AG04449 (cell line): ENCODE data around the gene PMS1.

Source experiments
- CTCF ChIA-PET: fragments of 350-600 bp; formaldehyde crosslinking; extraction: SDS; loops from one replicate; lab custom pipeline; 2021; ENCODE audit warnings: antibody characterized with exemption; lab: Yijun Ruan, JAX
- POLR2A ChIA-PET: fragments of 400-600, 350-600 bp; formaldehyde crosslinking; extraction: SDS; loops from one replicate; lab custom pipeline; 2020; ENCODE audit warnings: antibody characterized with exemption, inconsistent platforms; lab: Yijun Ruan, JAX
- DNase-seq: peaks from one replicate; pipeline ENCODE4 v3.0.0-alpha.2; 2010; ENCODE audit warnings: low read depth, low spot score
- H3K4me3 ChIP-seq: 2 replicates; pipeline ENCODE4 v1.5.1; 2011; ENCODE audit warnings: low read depth, mild to moderate bottlenecking, control low read depth, low read length
- CTCF ChIP-seq: IDR thresholded peaks from one replicate; pipeline ENCODE4 v1.5.1; 2011; ENCODE audit warnings: mild to moderate bottlenecking, moderate library complexity, low read length, control low read depth, inconsistent platforms; ENCODE audit not compliant: insufficient read depth; ENCODE audit errors: missing control alignments

The PMS1 gene

GRCh38 chr2:189865826-189866225 is 81.6 kb downstream of the PMS1 start:
- CTCF ChIA-PET = no interaction called here
- DNase-seq = no peak
- TF ChIP-seq CTCF = no peak
- POLR2A ChIA-PET = no interaction called here
- H3K4me3 ChIP-seq = no peak overlapping the region

GRCh38 chr2:189866296-189866695 is 82.0 kb downstream of the PMS1 start:
- CTCF ChIA-PET = no interaction called here
- no peak for TF ChIP-seq CTCF
- POLR2A ChIA-PET = no interaction called here
- H3K4me3 ChIP-seq = no peak overlapping the region
- DNase-seq = no peak

DNA sequence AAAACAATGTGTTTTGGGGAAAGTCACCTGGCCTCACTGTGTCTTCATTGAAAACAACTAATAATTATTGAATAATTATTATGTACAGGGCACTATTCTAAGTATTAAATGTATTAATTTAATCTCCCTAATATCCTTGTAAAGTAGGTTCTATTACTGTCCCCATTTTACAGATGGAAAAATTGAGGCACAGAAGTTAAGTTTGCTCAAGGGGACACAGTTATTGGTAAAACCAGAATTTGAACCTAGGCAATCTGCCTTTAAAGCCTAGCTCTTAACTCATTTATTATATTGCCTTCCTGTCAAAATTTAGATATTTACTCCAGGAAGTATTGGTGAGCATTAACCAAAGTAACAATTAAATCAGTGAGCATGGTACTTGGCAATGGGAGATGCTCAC is 84.6 kb downstream of the PMS1 start:
- CTCF ChIA-PET = no interaction called here
- no peak for DNase-seq
- no peak for TF ChIP-seq CTCF
- no peak overlapping the region for H3K4me3 ChIP-seq
- POLR2A ChIA-PET = no interaction called here

DNA sequence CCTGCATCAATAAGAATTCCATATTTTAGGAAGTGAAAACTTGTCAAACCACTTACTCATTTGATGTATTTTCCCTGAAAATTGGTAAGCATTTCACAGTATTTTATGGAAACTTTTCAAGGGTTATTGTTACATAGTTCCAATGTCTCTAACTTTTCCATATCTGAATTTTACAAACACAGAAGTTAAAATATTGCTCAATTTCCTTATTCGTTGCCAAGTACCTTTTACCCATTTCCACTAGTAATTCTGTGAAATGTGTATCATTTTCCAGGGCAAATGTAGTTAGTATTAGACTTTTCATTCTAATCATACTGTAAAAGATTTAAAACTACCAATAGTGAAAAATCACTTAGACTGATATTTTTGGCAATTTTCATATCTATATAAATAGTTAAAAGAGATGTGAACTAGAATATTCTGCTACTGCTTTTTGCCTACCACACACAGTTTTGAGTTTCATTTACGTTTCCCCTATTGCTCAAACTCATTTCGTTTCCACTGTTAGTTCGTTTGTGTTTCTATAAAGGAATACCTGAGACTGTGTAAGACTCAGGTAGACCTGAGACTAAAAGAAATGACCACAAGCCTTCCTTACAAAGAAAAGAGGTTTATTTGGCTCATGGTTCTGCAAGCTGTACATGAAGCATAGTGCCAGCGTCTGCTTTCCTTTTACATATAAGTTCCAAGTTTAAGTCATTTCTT is 86.3 kb downstream of the PMS1 start:
- POLR2A ChIA-PET = no interaction called here
- CTCF ChIA-PET = no interaction called here
- no peak for TF ChIP-seq CTCF
- DNase-seq = no peak
- H3K4me3 ChIP-seq = no peak overlapping the region

- ChIA-PET POLR2A (no interaction called here), CTCF (no interaction called here)
- no peak for DNase-seq
- no peak overlapping the region for H3K4me3 ChIP-seq
- no peak for TF ChIP-seq CTCF
These were observed 89.4 kb downstream of the PMS1 start for GRCh38 chr2:189873696-189874095.

DNA sequence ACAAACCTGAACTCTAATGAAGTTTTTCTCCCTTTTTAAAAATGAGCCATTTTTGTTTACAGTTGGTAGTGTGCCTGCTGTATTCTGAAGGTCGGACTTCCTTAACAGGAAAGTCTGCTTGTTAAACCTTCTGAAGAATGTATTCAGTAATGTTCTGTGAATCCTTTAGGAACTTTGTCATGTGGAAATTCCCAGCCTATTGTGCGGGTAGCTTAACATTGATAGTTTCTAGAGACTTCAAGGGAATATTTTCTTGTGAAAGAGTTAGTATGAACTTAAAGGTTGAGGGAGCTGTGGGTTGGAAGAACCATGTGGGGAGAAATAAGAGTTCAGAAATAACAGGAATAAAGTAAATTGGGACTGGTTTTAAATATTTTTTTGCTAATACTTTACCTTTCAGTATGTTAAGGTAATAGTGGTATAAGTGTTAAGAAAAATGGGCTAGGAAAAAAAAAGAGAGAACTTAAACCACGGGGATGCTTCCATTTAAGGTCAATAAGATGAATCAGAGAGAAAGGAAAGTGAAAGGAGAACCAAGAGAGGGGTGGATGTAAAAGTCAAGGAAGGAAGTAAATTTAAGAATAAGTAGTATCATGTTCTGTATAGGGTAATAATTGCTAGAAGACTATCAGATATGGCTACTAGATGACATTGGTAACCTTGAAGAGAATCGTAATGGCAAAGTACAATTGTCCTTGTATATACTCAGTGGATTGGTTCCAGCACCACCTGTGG is 90.5 kb downstream of the PMS1 start:
- POLR2A ChIA-PET = no interaction called here
- DNase-seq = no peak
- TF ChIP-seq CTCF = no peak
- no peak overlapping the region for H3K4me3 ChIP-seq
- CTCF ChIA-PET = no interaction called here
